Neuronal stem cell (in vitro differentiated cells): ENCODE data around the gene AGL.

Source experiments
- DNase-seq: peaks from one replicate; pipeline ENCODE4 v3.0.0-alpha.2; 2013; ENCODE audit warnings: low spot score
- H2AFZ ChIP-seq: one replicate; pipeline ENCODE4 v1.6.1; 2013; ENCODE audit warnings: mild to moderate bottlenecking, low read length, inconsistent platforms
- H2AK5ac ChIP-seq: 2 replicates; pipeline ENCODE4 v1.6.1; 2013; ENCODE audit warnings: low read depth, mild to moderate bottlenecking, inconsistent platforms, low read length, moderate library complexity, mixed read lengths
- H2BK120ac ChIP-seq: 2 replicates; pipeline ENCODE4 v1.6.1; 2013; ENCODE audit warnings: low read depth, mild to moderate bottlenecking, inconsistent platforms, low read length, moderate library complexity, mixed read lengths
- H2BK12ac ChIP-seq: one replicate; pipeline ENCODE4 v1.6.1; 2013; ENCODE audit warnings: low read length, inconsistent platforms
- H2BK15ac ChIP-seq: 2 replicates; pipeline ENCODE4 v1.6.1; 2013; ENCODE audit warnings: mild to moderate bottlenecking, low read length, inconsistent platforms, mixed read lengths
- H2BK5ac ChIP-seq: one replicate; pipeline ENCODE4 v1.6.1; 2013; ENCODE audit warnings: inconsistent platforms, mild to moderate bottlenecking, low read length, moderate library complexity
- H3K14ac ChIP-seq: one replicate; pipeline ENCODE4 v1.6.1; 2013; ENCODE audit warnings: low read length, inconsistent platforms
- H3K18ac ChIP-seq: 2 replicates; pipeline ENCODE4 v1.6.1; 2013; ENCODE audit warnings: low read length, inconsistent platforms
- H3K23ac ChIP-seq: 2 replicates; pipeline ENCODE4 v1.6.1; 2013; ENCODE audit warnings: low read depth, mild to moderate bottlenecking, mixed read lengths, low read length, inconsistent platforms; ENCODE audit not compliant: poor library complexity
- H3K27ac ChIP-seq: replicated peaks from 3 replicates; pipeline ENCODE4 v1.5.1; 2013; ENCODE audit warnings: low read length, inconsistent platforms
- H3K27me3 ChIP-seq, 3 experiments: 2 replicates each; pipeline ENCODE4 v1.6.1; 2013; ENCODE audit warnings: low read length in 3 of 3, mild to moderate bottlenecking in 2 of 3, inconsistent platforms in 1 of 3, low read depth in 1 of 3, mixed read lengths in 1 of 3, moderate library complexity in 1 of 3; ENCODE audit not compliant: control insufficient read depth in 3 of 3, insufficient read depth in 3 of 3
- H3K36me3 ChIP-seq, 2 donors: replicated peaks in 1 of 2; 2 replicates each; pipeline ENCODE4 v1.6.1; 2013; ENCODE audit warnings: low read length in 2 of 2; ENCODE audit not compliant: control insufficient read depth in 2 of 2, insufficient read depth in 2 of 2
- H3K4ac ChIP-seq: 2 replicates; pipeline ENCODE4 v1.6.1; 2013; ENCODE audit warnings: inconsistent platforms, mild to moderate bottlenecking, low read length, moderate library complexity
- H3K4me1 ChIP-seq, 2 donors: 1 replicate in 1 of 2; 2 replicates in 1 of 2; pipeline ENCODE4 v1.6.1; 2013; ENCODE audit warnings: low read length in 2 of 2, low read depth in 1 of 2; ENCODE audit not compliant: control insufficient read depth in 2 of 2, insufficient read depth in 1 of 2
- H3K4me2 ChIP-seq: one replicate; pipeline ENCODE4 v1.6.1; 2013; ENCODE audit warnings: mild to moderate bottlenecking, low read length, inconsistent platforms; ENCODE audit not compliant: insufficient read depth, poor library complexity, severe bottlenecking
- H3K4me3 ChIP-seq, 2 donors: 2 replicates each; pipeline ENCODE4 v1.5.1; 2013; ENCODE audit warnings: low read length in 2 of 2, mild to moderate bottlenecking in 2 of 2, inconsistent platforms in 1 of 2, moderate library complexity in 1 of 2
- H3K79me1 ChIP-seq: one replicate; pipeline ENCODE4 v1.6.1; 2013; ENCODE audit warnings: low read depth, mild to moderate bottlenecking, inconsistent platforms, low read length, moderate library complexity
- H3K9ac ChIP-seq: one replicate; pipeline ENCODE4 v1.6.1; 2013; ENCODE audit warnings: mild to moderate bottlenecking, low read depth, low read length, inconsistent platforms; ENCODE audit not compliant: poor library complexity
- H3K9me3 ChIP-seq, 2 donors: replicated peaks in 1 of 2; 2 replicates each; pipeline versions ENCODE3 to v1.6.1; 2013; ENCODE audit warnings: low read length in 2 of 2, mild to moderate bottlenecking in 2 of 2, inconsistent platforms in 1 of 2, low read depth in 1 of 2, mixed read lengths in 1 of 2, moderate library complexity in 1 of 2; ENCODE audit not compliant: control insufficient read depth in 2 of 2, insufficient read depth in 1 of 2
- H4K8ac ChIP-seq: one replicate; pipeline ENCODE4 v1.6.1; 2013; ENCODE audit warnings: low read depth, mild to moderate bottlenecking, inconsistent platforms, low read length, moderate library complexity
- H4K91ac ChIP-seq: one replicate; pipeline ENCODE4 v1.6.1; 2013; ENCODE audit warnings: low read length, low read depth, mild to moderate bottlenecking, inconsistent platforms; ENCODE audit not compliant: poor library complexity
- WGBS, 2 donors: extraction: QIAGEN DNeasy Blood & Tissue Kit; methylation state at CpG; one replicate each; pipeline ENCODE4 v1.1.7; 2013; ENCODE audit warnings: missing lambda C conversion rate in 2 of 2, mixed read lengths in 1 of 2; ENCODE audit not compliant: insufficient read length in 2 of 2, insufficient replicate concordance in 1 of 2; ENCODE audit errors: extremely low coverage in 2 of 2; 5-methylcytosine and 5-hydroxymethylcytosine counted together

The AGL gene

GRCh38 chr1:99818063-99818699 is 32.0 kb upstream of the AGL start:
- H4K8ac ChIP-seq, result no peak overlapping the region
- no peak overlapping the region for H4K91ac ChIP-seq
- H3K9ac ChIP-seq, result no peak overlapping the region
- H2BK15ac ChIP-seq, result no peak overlapping the region
- H3K4ac ChIP-seq, result no peak overlapping the region
- H3K14ac ChIP-seq, result no peak overlapping the region
- no peaks in the 10 kb centered on the region for H3K36me3 ChIP-seq
- H3K4me2 ChIP-seq, result no peak overlapping the region
- no peak for DNase-seq
- H3K23ac ChIP-seq, result no peak overlapping the region
- H2AK5ac ChIP-seq, result no peak overlapping the region
- H2BK120ac ChIP-seq, result no peak overlapping the region
- no peak overlapping the region for H2BK12ac ChIP-seq
- no peak overlapping the region for H3K18ac ChIP-seq
- no CpG with 5 or more reads among the region's 3 CpGs for WGBS, 2 donors
- no peaks in the 10 kb centered on the region for H3K27me3 ChIP-seq
- H3K9me3 ChIP-seq, result no peaks in the 10 kb centered on the region
- no peak overlapping the region for H2BK5ac ChIP-seq
- no peak overlapping the region for H3K27ac ChIP-seq
- H3K4me1 ChIP-seq, result no peaks in the 10 kb centered on the region
- no peak overlapping the region for H2AFZ ChIP-seq
- no peaks in the 10 kb centered on the region for H3K79me1 ChIP-seq
- H3K4me3 ChIP-seq, result no peak overlapping the region

- H3K18ac ChIP-seq, result no peak overlapping the region
- no peak overlapping the region for H3K4ac ChIP-seq
- WGBS, 2 donors, result no CpG with 5 or more reads among the region's 4 CpGs
- H3K36me3 ChIP-seq, result no peaks in the 10 kb centered on the region
- DNase-seq, result no peak
- no peaks in the 10 kb centered on the region for H3K27me3 ChIP-seq
- no peak overlapping the region for H4K91ac ChIP-seq
- no peak overlapping the region for H3K4me2 ChIP-seq
- H3K79me1 ChIP-seq, result no peaks in the 10 kb centered on the region
- no peak overlapping the region for H2BK5ac ChIP-seq
- no peak overlapping the region for H4K8ac ChIP-seq
- H2BK15ac ChIP-seq, result no peak overlapping the region
- H2AK5ac ChIP-seq, result no peak overlapping the region
- no peaks in the 10 kb centered on the region for H3K4me1 ChIP-seq
- H3K9ac ChIP-seq, result no peak overlapping the region
- H2BK120ac ChIP-seq, result no peak overlapping the region
- no peak overlapping the region for H3K23ac ChIP-seq
- H2AFZ ChIP-seq, result no peak overlapping the region
- no peak overlapping the region for H3K4me3 ChIP-seq
- H3K14ac ChIP-seq, result no peak overlapping the region
- no peak overlapping the region for H3K27ac ChIP-seq
- H2BK12ac ChIP-seq, result no peak overlapping the region
- H3K9me3 ChIP-seq, result no peaks in the 10 kb centered on the region
These were observed 29.6 kb upstream of the AGL start for GRCh38 chr1:99820546-99820945.

GRCh38 chr1:99825098-99825497 is 25.1 kb upstream of the AGL start:
- H3K27ac ChIP-seq, result no peak overlapping the region
- no peak overlapping the region for H4K91ac ChIP-seq

GRCh38 chr1:99825702-99826101 is 24.5 kb upstream of the AGL start:
- Histone ChIP-seq H3K4me1 (no peaks in the 10 kb centered on the region), H3K27me3 (no peaks in the 10 kb centered on the region), H2BK120ac (no peak overlapping the region), H3K4ac (no peak overlapping the region), H3K4me3 (no peak overlapping the region), H3K27ac (no peak overlapping the region), H2BK5ac (no peak overlapping the region), H3K23ac (no peak overlapping the region), H2AK5ac (no peak overlapping the region), H3K9me3 (no peaks in the 10 kb centered on the region), H4K91ac (no peak overlapping the region), H2BK12ac (no peak overlapping the region), H3K79me1 (no peaks in the 10 kb centered on the region), H4K8ac (no peak overlapping the region), H3K36me3 (no peaks in the 10 kb centered on the region), H2BK15ac (no peak overlapping the region), H3K9ac (no peak overlapping the region), H3K4me2 (no peak overlapping the region), H2AFZ (no peak overlapping the region), H3K14ac (no peak overlapping the region), H3K18ac (no peak overlapping the region)
- no CpG with 5 or more reads among the region's 1 CpG for WGBS, 2 donors
- no peak for DNase-seq

More at GRCh38 chr1:99825098-99825497, 25.1 kb upstream of the AGL start:
- no CpG with 5 or more reads among the region's 3 CpGs for WGBS, 2 donors
- Histone ChIP-seq H3K4me1 (no peaks in the 10 kb centered on the region), H3K79me1 (no peaks in the 10 kb centered on the region), H2BK5ac (no peak overlapping the region), H3K9me3 (no peaks in the 10 kb centered on the region), H3K23ac (no peak overlapping the region), H2BK12ac (no peak overlapping the region), H3K4me2 (no peak overlapping the region), H3K4me3 (no peak overlapping the region), H3K36me3 (no peaks in the 10 kb centered on the region), H4K8ac (no peak overlapping the region), H3K9ac (no peak overlapping the region), H2AK5ac (no peak overlapping the region), H3K18ac (no peak overlapping the region), H3K14ac (no peak overlapping the region), H3K27me3 (no peaks in the 10 kb centered on the region), H3K4ac (no peak overlapping the region), H2AFZ (no peak overlapping the region), H2BK15ac (no peak overlapping the region), H2BK120ac (no peak overlapping the region)
- no peak for DNase-seq
